Calu3 (cell line): ENCODE measurements around the gene PPME1. TPM values are rescaled to one million over a fixed set of nuclear protein-coding genes. Genes with fewer than 3 reads are reported as not detected.

Experiments used
- BruUV-seq: library from RNA; stranded (reverse); fragments of 400-500 nt; replicated peaks from 2 replicates; lab custom pipeline; 2021; lab: Mats Ljungman, UMichigan
- CTCF ChIA-PET: fragments of 300-600 bp; sonication (Branson Sonifier 250); formaldehyde crosslinking; loops from one replicate; lab custom pipeline; 2022; ENCODE audit warnings: antibody characterized with exemption; lab: Charles Lee
- DNase-seq: peaks from one replicate; pipeline ENCODE4 v3.0.0; 2022
- H3K27ac Mint-ChIP-seq: one replicate; pipeline ENCODE4 v1.8.0; 2022; ENCODE audit warnings: mixed read lengths; ENCODE audit not compliant: unreplicated experiment
- H3K27me3 Mint-ChIP-seq: one replicate; pipeline ENCODE4 v1.8.0; 2022; ENCODE audit warnings: mixed read lengths; ENCODE audit not compliant: unreplicated experiment
- H3K36me3 Mint-ChIP-seq: one replicate; pipeline ENCODE4 v1.8.0; 2022; ENCODE audit warnings: mild to moderate bottlenecking, moderate library complexity, mixed read lengths; ENCODE audit not compliant: insufficient read depth, unreplicated experiment
- H3K4me1 Mint-ChIP-seq: one replicate; pipeline ENCODE4 v1.8.0; 2022; ENCODE audit warnings: mild to moderate bottlenecking, low read depth, mixed read lengths; ENCODE audit not compliant: unreplicated experiment
- H3K4me3 Mint-ChIP-seq: one replicate; pipeline ENCODE4 v1.8.0; 2022; ENCODE audit warnings: mild to moderate bottlenecking, low read depth, moderate library complexity, mixed read lengths; ENCODE audit not compliant: unreplicated experiment
- H3K9me3 Mint-ChIP-seq: one replicate; pipeline ENCODE4 v1.8.0; 2022; ENCODE audit warnings: low read depth, mixed read lengths; ENCODE audit not compliant: unreplicated experiment
- CTCF ChIP-seq: fragments of 200-600 bp; IDR thresholded peaks from one replicate; pipeline ENCODE4 v1.8.0; 2022; ENCODE audit warnings: antibody characterized with exemption; ENCODE audit not compliant: unreplicated experiment
- intact Hi-C: fragments of 100-400 bp; cut with micrococcal nuclease; formaldehyde crosslinking; loops from one replicate; pipeline ENCODE4 v1.10.0; 2022; ENCODE audit not compliant: unreplicated experiment
- total RNA-seq: library from RNA; stranded (reverse); gene quantifications from 2 replicates; pipeline ENCODE4 v1.2.3, GENCODE V29; 2022

The PPME1 gene
- total RNA-seq, 1 experiment from 2014 or later: 55.0 TPM

- no TSS peak for BruUV-seq
- no peak for DNase-seq
- no peaks in the 10 kb centered on the region for H3K36me3 Mint-ChIP-seq
- no peaks in the 10 kb centered on the region for H3K9me3 Mint-ChIP-seq
- H3K27me3 Mint-ChIP-seq: no peaks in the 10 kb centered on the region
- H3K4me1 Mint-ChIP-seq: no peaks in the 10 kb centered on the region
- TF ChIP-seq CTCF: no peak
- CTCF ChIA-PET: interaction anchor here (0.7 to 1.5 kb wide), 4 partner anchors 14 to 820 kb away, joined by 3 to 8 read pairs (median 6); no protein-coding TSS in a partner anchor
- H3K27ac Mint-ChIP-seq: no peak overlapping the region
- intact Hi-C loops: loop anchor here (2.0 to 10.0 kb wide), 2 partner anchors 33 to 207 kb away; no protein-coding TSS in a partner anchor
- H3K4me3 Mint-ChIP-seq: no peak overlapping the region
Measured at GRCh38 chr11:74171630-74171968, 510 bp downstream of the PPME1 start.

- H3K4me1 Mint-ChIP-seq: no peaks in the 10 kb centered on the region
- CTCF ChIA-PET: no interaction called here
- H3K36me3 Mint-ChIP-seq: no peaks in the 10 kb centered on the region
- no peaks in the 10 kb centered on the region for H3K27me3 Mint-ChIP-seq
- BruUV-seq: no TSS peak
- TF ChIP-seq CTCF: no peak
- DNase-seq: no peak
- H3K4me3 Mint-ChIP-seq: no peak overlapping the region
- intact Hi-C loops: loop anchor here (2.0 to 10.0 kb wide), 2 partner anchors 33 to 207 kb away; no protein-coding TSS in a partner anchor
- H3K9me3 Mint-ChIP-seq: no peaks in the 10 kb centered on the region
- no peak overlapping the region for H3K27ac Mint-ChIP-seq
Measured at GRCh38 chr11:74171997-74172396, 908 bp downstream of the PPME1 start.

GRCh38 chr11:74175920-74176319 is 4.8 kb downstream of the PPME1 start:
- BruUV-seq: no TSS peak

GRCh38 chr11:74179234-74180052 is 8.4 kb downstream of the PPME1 start:
- Mint-ChIP-seq H3K36me3 (no peaks in the 10 kb centered on the region), H3K27ac (no peak overlapping the region), H3K9me3 (no peaks in the 10 kb centered on the region), H3K27me3 (no peaks in the 10 kb centered on the region), H3K4me3 (no peak overlapping the region), H3K4me1 (no peaks in the 10 kb centered on the region)
- no peak for DNase-seq
- CTCF ChIA-PET: no interaction called here
- intact Hi-C loops: loop anchor here (10.0 kb wide), 1 partner anchor 215 kb away; no protein-coding TSS in a partner anchor
- no peak for TF ChIP-seq CTCF
- BruUV-seq: no TSS peak

More at GRCh38 chr11:74175920-74176319, 4.8 kb downstream of the PPME1 start:
- Mint-ChIP-seq H3K36me3 (no peaks in the 10 kb centered on the region), H3K4me3 (no peak overlapping the region), H3K9me3 (no peaks in the 10 kb centered on the region), H3K4me1 (no peaks in the 10 kb centered on the region), H3K27ac (no peak overlapping the region), H3K27me3 (no peaks in the 10 kb centered on the region)
- DNase-seq: no peak
- no peak for TF ChIP-seq CTCF
- intact Hi-C loops: loop anchor here (10.0 kb wide), 1 partner anchor 211 kb away; no protein-coding TSS in a partner anchor
- CTCF ChIA-PET: no interaction called here
